ENCODE results near the gene HOXD3. TPM values are rescaled to one million over a fixed set of nuclear protein-coding genes. Genes with fewer than 3 reads are reported as not detected.

HOXD3 gene
- total RNA-seq = not detected in 2 replicates
- long read RNA-seq = 0 reads

DNA sequence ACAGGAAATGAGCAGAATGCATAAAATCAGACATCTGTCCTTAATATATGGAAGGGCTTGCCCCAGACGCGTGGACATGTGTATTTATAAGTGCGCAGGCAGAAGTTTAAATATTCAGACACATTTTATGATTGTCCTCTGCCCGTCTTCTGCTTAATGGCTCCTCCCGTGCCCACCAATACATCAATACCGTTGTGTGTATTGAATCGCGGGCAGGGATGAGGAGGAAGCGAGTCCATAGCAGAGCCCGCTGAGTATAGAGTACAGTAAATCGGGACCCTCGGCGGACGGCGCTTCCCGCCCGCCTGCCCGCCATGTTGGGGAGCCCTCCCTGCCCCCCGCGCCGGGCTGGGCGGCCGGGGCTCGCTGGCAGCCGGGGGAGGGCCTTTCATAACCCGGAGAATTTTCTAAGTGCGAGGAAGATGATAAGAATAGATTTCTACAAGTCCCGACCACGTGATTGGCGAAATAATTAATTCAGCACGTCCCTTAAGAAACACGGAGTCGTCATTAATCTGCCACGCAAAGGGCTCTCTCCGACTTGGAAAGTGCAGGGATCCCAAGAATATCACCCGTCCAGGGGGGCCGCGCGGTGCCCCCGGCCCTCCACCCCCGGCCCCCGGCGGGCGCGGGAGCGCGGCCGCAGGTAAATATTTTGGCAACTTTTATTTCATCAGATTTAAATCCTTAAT is at the start of gene HOXD3:
Gene HOXD3 (plus strand): TSS at position 501 of the 692 bp plus-strand sequence. CDS start 11,808 bp downstream, outside the sequence.
- Mint-ChIP-seq H3K27me3 (peaks cover 92% of the 10 kb centered on the region), H3K27ac (no peak within 1 kb of the TSS), H3K4me1 (ENCODE audit: low read depth) (peaks cover 1% of the 10 kb centered on the region), H3K36me3 (ENCODE audit: insufficient read depth) (no peaks in the 10 kb centered on the region), H3K4me3 (ENCODE audit: low read depth) (no peak within 1 kb of the TSS), H3K9me3 (ENCODE audit: low read depth) (no peaks in the 10 kb centered on the region)
- TF ChIP-seq, protein P1, sequence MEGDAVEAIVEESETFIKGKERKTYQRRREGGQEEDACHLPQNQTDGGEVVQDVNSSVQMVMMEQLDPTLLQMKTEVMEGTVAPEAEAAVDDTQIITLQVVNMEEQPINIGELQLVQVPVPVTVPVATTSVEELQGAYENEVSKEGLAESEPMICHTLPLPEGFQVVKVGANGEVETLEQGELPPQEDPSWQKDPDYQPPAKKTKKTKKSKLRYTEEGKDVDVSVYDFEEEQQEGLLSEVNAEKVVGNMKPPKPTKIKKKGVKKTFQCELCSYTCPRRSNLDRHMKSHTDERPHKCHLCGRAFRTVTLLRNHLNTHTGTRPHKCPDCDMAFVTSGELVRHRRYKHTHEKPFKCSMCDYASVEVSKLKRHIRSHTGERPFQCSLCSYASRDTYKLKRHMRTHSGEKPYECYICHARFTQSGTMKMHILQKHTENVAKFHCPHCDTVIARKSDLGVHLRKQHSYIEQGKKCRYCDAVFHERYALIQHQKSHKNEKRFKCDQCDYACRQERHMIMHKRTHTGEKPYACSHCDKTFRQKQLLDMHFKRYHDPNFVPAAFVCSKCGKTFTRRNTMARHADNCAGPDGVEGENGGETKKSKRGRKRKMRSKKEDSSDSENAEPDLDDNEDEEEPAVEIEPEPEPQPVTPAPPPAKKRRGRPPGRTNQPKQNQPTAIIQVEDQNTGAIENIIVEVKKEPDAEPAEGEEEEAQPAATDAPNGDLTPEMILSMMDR (IDR thresholded peaks at IDR 0.05; ENCODE audit: unreplicated experiment) = no peak
- DNase-seq (ENCODE audit: low spot score, unreplicated experiment) = no peak

DNA sequence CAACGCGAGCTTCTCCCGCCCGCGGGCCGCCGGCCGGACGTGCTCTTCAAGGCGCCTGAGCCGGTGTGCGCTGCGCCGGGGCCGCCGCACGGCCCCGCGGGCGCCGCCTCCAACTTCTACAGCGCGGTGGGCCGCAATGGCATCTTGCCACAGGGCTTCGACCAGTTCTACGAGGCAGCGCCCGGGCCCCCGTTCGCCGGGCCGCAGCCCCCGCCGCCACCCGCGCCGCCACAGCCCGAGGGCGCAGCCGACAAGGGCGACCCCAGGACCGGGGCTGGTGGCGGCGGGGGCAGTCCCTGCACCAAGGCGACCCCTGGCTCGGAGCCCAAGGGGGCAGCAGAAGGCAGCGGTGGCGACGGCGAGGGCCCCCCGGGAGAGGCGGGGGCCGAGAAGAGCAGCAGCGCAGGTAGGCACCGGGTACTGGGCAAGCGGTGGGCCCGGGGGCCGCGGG is 49.4 kb upstream of the HOXD3 start:
- H3K9me3 Mint-ChIP-seq (ENCODE audit: low read depth) = no peaks in the 10 kb centered on the region
- TF ChIP-seq, protein P1 (IDR thresholded peaks at IDR 0.05; ENCODE audit: unreplicated experiment) = no peak
- H3K36me3 Mint-ChIP-seq (ENCODE audit: insufficient read depth) = no peaks in the 10 kb centered on the region
- DNase-seq (ENCODE audit: low spot score, unreplicated experiment) = no peak
- H3K4me3 Mint-ChIP-seq (ENCODE audit: low read depth) = no peak overlapping the region
- H3K27me3 Mint-ChIP-seq = peaks cover 90% of the 10 kb centered on the region
- H3K4me1 Mint-ChIP-seq (ENCODE audit: low read depth) = peaks cover 3% of the 10 kb centered on the region
- H3K27ac Mint-ChIP-seq = no peak overlapping the region

DNA sequence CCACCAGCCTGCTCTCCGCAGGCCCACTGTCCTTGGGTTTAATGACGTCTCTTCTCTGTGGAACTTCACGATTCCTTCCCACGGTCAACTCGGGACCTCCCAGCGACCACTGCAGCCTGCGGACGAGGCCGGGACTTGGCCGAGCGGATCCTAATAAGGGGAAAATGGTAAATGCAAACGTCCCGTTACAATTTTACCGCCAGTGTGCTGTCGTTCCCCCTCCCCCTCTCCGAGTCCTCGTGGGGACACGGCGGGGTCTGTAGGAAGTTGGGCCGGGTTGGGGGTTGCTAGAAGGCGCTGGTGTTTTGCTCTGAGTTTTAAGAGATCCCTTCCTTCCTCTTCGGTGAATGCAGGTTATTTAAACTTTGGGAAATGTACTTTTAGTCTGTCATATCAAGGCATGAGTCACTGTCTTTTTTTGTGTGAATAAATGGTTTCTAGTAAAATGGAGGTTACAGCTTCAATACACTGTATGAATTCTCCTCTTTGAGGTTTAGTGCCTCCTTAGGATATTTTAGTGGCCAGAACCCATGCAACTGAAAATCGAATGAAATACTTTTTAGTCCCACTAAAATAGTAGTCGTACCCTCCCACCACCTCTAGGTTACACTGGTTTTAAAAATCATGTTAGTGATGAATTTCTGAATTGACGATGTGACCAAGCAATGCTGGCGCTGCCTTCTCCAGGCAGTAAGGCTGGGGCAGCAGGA is 47.8 kb upstream of the HOXD3 start:
- Mint-ChIP-seq H3K27me3 (peaks cover 90% of the 10 kb centered on the region), H3K36me3 (ENCODE audit: insufficient read depth) (no peaks in the 10 kb centered on the region)
- no peak for DNase-seq (ENCODE audit: low spot score, unreplicated experiment)

DNA sequence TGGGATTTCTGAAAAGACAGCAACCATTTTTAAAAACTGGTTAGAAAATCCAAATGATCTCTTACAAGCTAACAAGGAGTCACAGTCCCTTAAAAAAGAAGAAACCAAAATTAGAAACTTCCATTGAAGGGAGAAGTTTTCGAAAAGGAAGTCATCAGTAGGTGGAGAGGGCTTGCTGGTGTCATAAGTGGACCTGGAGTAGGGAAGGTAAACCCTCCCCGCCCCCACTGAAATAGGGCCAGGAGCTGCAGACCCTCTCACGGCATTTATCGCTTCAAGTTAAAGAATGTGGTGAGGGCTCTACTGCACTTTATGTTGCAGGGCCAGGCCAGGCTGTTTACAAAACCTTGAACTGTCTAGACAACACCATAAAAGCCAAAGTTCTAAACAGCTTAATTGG is 47.2 kb upstream of the HOXD3 start:
- Mint-ChIP-seq H3K9me3 (ENCODE audit: low read depth) (no peaks in the 10 kb centered on the region), H3K4me3 (ENCODE audit: low read depth) (no peak overlapping the region), H3K36me3 (ENCODE audit: insufficient read depth) (no peaks in the 10 kb centered on the region), H3K27ac (no peak overlapping the region), H3K27me3 (peaks cover 90% of the 10 kb centered on the region), H3K4me1 (ENCODE audit: low read depth) (peaks cover 3% of the 10 kb centered on the region)
- no peak for DNase-seq (ENCODE audit: low spot score, unreplicated experiment)
- TF ChIP-seq, protein P1 (IDR thresholded peaks at IDR 0.05; ENCODE audit: unreplicated experiment) = no peak

More for the DNA sequence above, 47.8 kb upstream of the HOXD3 start:
- Mint-ChIP-seq H3K4me1 (ENCODE audit: low read depth) (peaks cover 3% of the 10 kb centered on the region), H3K27ac (peak overlapping the region; percentile 41), H3K9me3 (ENCODE audit: low read depth) (no peaks in the 10 kb centered on the region), H3K4me3 (ENCODE audit: low read depth) (no peak overlapping the region)
- TF ChIP-seq, protein P1 (IDR thresholded peaks at IDR 0.05; ENCODE audit: unreplicated experiment) = no peak

DNA sequence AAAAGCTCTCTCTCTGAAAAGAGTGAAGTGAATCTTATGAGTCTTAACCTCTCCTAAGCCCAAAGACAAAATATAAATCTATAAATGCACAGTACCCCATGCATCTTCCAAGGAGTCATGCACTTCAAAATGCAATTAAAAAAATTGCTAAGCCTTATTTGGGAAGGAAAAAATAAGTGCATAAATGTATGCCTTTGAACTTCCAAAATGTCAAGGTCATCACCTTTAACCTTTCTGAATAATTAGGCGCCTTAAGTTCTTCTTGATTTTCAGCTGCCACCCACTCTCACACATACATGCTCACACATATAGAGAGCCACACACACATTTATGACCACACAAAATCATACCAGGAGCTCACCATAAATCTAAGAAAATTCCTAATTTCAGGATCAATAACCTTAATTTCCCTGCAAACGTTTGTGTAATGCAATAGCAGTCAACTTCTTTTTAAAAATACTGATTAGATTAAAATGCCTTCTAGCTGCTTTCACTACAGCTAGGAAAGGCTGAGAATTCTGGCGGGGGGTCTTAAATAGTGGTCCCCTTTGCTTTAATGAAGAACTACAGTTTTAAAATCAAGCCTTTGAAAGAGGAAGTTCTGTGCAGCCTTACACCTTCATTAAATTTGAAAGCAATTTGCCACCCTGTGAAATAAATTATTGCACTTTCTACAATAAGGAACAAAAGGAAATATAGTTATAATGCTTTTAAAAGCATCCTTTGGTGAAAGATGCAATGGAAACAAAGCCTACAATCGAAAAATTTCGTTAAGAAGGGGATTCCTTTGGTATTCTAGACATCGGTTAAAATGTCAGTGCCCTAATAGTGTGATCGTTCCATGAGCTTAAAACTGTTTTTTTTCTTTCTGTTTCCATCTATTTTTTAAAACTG is 46.4 kb upstream of the HOXD3 start:
- Mint-ChIP-seq H3K27ac (no peak overlapping the region), H3K4me3 (ENCODE audit: low read depth) (no peak overlapping the region), H3K27me3 (peaks cover 89% of the 10 kb centered on the region)

More for the DNA sequence above, 46.4 kb upstream of the HOXD3 start:
- Mint-ChIP-seq H3K36me3 (ENCODE audit: insufficient read depth) (no peaks in the 10 kb centered on the region), H3K4me1 (ENCODE audit: low read depth) (peaks cover 3% of the 10 kb centered on the region), H3K9me3 (ENCODE audit: low read depth) (no peaks in the 10 kb centered on the region)
- TF ChIP-seq, protein P1 (IDR thresholded peaks at IDR 0.05; ENCODE audit: unreplicated experiment) = no peak
- no peak for DNase-seq (ENCODE audit: low spot score, unreplicated experiment)
